HG02970 (cell line): Measurements from ENCODE around the gene SLC31A1.

ENCODE experiments used
- ATAC-seq: cut with Tn5 transposase; IDR thresholded peaks from one replicate; pipeline ENCODE4 v1.9.1; 2021; ENCODE audit warnings: mild to moderate bottlenecking, moderate library complexity, moderate number of reproducible peaks; ENCODE audit not compliant: unreplicated experiment, low FRiP score

Gene SLC31A1

DNA sequence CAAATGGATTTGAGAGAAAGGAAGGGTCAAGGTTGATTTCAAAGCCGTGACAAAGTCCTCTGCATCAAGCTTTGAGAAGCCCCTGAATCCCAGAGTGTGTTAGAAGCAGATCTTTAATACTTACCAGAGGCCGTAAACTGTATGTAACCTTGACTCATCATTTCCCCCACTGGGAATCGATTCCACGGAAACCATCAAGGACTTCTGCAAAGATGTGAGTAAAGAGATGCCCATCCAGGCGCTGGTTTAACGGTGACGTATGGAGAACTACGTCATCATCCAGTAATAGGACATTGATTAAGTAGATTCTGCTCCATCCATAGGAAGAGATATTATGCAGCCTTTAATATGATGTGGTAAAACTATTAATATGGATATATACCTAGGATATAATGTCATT is 80.2 kb downstream of the SLC31A1 start:
- ATAC-seq, result no peak

- ATAC-seq, result no peak
Observed at GRCh38 chr9:113302792-113303418, 81.6 kb downstream of the SLC31A1 start, which contains the start of gene RNF183. Gene RNF183, minus strand, starts transcription at chr9:113303376. Its CDS starts 5,192 bp downstream, at chr9:113298184.

GRCh38 chr9:113306566-113306965 is 85.2 kb downstream of the SLC31A1 start:
- no peak for ATAC-seq

DNA sequence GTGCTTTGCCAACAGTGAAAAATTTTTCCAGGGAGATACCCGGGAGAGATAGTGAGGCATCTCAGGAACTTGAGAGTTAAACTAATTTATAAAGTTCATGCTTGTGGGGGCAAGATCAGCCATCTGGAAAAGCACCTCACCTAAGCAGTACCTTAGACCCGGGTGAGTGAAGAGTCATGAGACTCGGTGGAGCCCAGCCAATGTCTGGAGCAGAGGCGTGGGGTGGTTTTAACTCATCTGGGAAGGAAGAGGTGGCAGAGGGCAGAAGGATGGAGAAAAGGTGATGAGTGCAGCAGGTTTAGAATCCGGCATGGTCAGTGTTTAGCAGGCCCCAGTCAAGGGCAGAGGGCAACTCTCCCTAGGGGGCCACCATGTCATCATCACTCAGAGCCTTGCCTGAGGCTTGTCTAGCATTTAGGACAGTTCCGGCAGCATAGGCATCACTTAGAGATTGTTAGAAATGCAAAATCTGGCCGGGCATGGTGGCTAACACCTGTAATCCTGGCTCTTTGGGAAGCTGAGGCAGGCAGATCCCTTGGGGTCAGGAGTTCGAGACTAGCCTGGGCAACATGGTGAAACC is 86.1 kb downstream of the SLC31A1 start:
- no peak for ATAC-seq

GRCh38 chr9:113309204-113309813 is 88.0 kb downstream of the SLC31A1 start:
- no peak for ATAC-seq

DNA sequence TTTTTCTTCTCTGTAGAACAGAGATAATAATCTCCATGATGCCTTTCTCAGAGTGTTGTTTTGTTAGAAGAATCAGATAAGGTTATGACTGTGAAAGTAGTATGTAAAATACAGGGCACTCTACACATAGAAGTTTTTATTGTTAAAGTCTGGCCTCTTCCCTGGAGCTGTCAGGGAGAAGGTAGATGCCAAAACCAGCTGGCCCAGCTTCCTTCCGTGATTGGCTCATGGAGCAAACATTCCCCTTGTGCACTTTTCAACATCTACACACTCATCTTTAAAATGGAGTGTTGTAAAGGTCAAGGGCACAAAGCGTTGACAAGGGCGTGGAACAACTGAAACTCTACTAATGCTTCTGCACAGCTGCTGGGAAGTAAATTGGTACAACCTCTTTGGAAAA is 89.2 kb downstream of the SLC31A1 start:
- no peak for ATAC-seq

GRCh38 chr9:113311961-113312360 is 90.6 kb downstream of the SLC31A1 start:
- ATAC-seq, result no peak

DNA sequence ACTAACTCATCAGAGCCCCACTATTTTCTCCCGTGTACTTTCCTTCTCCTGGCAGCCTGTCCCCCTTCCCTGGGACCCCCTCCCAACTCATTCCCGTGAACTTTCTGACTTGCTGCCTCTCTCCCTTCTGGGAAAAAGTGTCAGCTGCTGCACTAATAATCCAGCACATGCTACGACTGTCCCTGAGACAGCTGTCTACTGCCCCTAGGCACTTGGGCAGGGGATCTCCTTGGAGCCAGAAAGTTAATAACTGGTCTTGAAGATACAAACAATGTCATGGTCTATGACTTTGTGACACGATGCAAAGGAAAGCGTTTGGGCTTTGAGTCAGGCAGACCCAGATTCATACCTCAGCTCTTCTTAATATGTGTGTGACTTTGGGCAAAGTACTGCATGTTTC is 91.9 kb downstream of the SLC31A1 start:
- no peak for ATAC-seq
